Astrocyte of the cerebellum (primary cell): ENCODE results near the gene OST4.

Source experiments
- DNase-seq: peaks from one replicate; pipeline ENCODE4 v3.0.0-alpha.2; 2011; ENCODE audit warnings: low read depth
- H3K4me3 ChIP-seq: 2 replicates; pipeline ENCODE4 v1.5.1; 2011; ENCODE audit warnings: mild to moderate bottlenecking, low read depth, low read length, moderate library complexity
- CTCF ChIP-seq: IDR thresholded peaks from 2 replicates; pipeline ENCODE4 v1.5.1; 2012; ENCODE audit warnings: low read length, low read depth, moderate library complexity, mild to moderate bottlenecking; ENCODE audit errors: missing control alignments
- in situ Hi-C: cut with HindIII; loops from 2 replicates; pipeline ENCODE4 v1.10.0; 2017; ENCODE audit warnings: low sequenced_read_pairs

Gene OST4

GRCh38 chr2:27039426-27039825, 32.0 kb downstream of the OST4 start:
- TF ChIP-seq CTCF, result no peak
- H3K4me3 ChIP-seq, result no peak overlapping the region
- in situ Hi-C loops, result no loop called here
- no peak for DNase-seq

- DNase-seq, result no peak
- no peak for TF ChIP-seq CTCF
- in situ Hi-C loops, result no loop called here
- H3K4me3 ChIP-seq, result no peak overlapping the region
These were observed 32.7 kb downstream of the OST4 start for GRCh38 chr2:27038631-27039339.

GRCh38 chr2:27038012-27038411, 33.4 kb downstream of the OST4 start:
- H3K4me3 ChIP-seq, result no peak overlapping the region
- TF ChIP-seq CTCF, result no peak
- in situ Hi-C loops, result no loop called here
- DNase-seq, result no peak

GRCh38 chr2:27033253-27033852, 38.1 kb downstream of the OST4 start:
- no peak for TF ChIP-seq CTCF
- DNase-seq, result no peak
- peak overlapping the region; percentile 100 for H3K4me3 ChIP-seq
- in situ Hi-C loops, result no loop called here

GRCh38 chr2:27032495-27033252, 38.8 kb downstream of the OST4 start, which contains the start of gene TMEM214:
TMEM214 (plus strand) TSS chr2:27032965; CDS start chr2:27033016, 51 bp downstream.
- TF ChIP-seq CTCF, result no peak
- in situ Hi-C loops, result no loop called here
- DNase-seq, result peak; percentile 48
- peak within 1 kb of the TSS; percentile 100 for H3K4me3 ChIP-seq

- in situ Hi-C loops, result no loop called here
- DNase-seq, result no peak
- no peak overlapping the region for H3K4me3 ChIP-seq
- TF ChIP-seq CTCF, result no peak
These were observed 42.4 kb downstream of the OST4 start for GRCh38 chr2:27029051-27029450.
